Loucy (cell line): ENCODE results near the gene TF.

Experiments used
- H2AFZ ChIP-seq: fragments of 200-600 bp; sonication (generic); 2 replicates; pipeline ENCODE4 v1.6.0; 2016; ENCODE audit warnings: antibody characterized with exemption, mild to moderate bottlenecking, low read length, moderate library complexity
- H3F3A ChIP-seq: fragments of 200-600 bp; 2 replicates; pipeline ENCODE4 v1.6.0; 2016; ENCODE audit warnings: antibody characterized with exemption, low read depth, mild to moderate bottlenecking
- H3K27me3 ChIP-seq: fragments of 200-600 bp; sonication (generic); 2 replicates; pipeline ENCODE4 v1.6.1; 2014; ENCODE audit warnings: low read length, mild to moderate bottlenecking; ENCODE audit not compliant: insufficient read depth, poor library complexity, severe bottlenecking
- H3K36me3 ChIP-seq: fragments of 200-600 bp; sonication (generic); 2 replicates; pipeline ENCODE4 v1.6.1; 2016; ENCODE audit warnings: low read length; ENCODE audit not compliant: insufficient read depth
- H3K4me1 ChIP-seq: fragments of 200-600 bp; sonication (generic); 2 replicates; pipeline ENCODE4 v1.5.1; 2014; ENCODE audit warnings: low read length, mild to moderate bottlenecking; ENCODE audit not compliant: insufficient read depth, poor library complexity, severe bottlenecking
- H3K4me2 ChIP-seq: fragments of 200-600 bp; sonication (generic); 2 replicates; pipeline ENCODE4 v1.6.0; 2014; ENCODE audit warnings: antibody characterized with exemption, low read length, low read depth, mild to moderate bottlenecking; ENCODE audit not compliant: poor library complexity, severe bottlenecking
- H3K4me3 ChIP-seq: fragments of 200-600 bp; sonication (generic); 2 replicates; pipeline ENCODE4 v1.5.1; 2014; ENCODE audit warnings: low read length, mild to moderate bottlenecking, mixed read lengths; ENCODE audit not compliant: poor library complexity, severe bottlenecking
- H3K79me2 ChIP-seq: fragments of 200-600 bp; sonication (generic); 2 replicates; pipeline ENCODE4 v1.6.1; 2014; ENCODE audit warnings: low read length; ENCODE audit not compliant: insufficient read depth
- H3K9ac ChIP-seq: fragments of 200-600 bp; sonication (generic); 2 replicates; pipeline ENCODE4 v1.6.0; 2014; ENCODE audit warnings: mild to moderate bottlenecking, low read depth, low read length, moderate library complexity; ENCODE audit not compliant: poor library complexity, severe bottlenecking
- H3K9me2 ChIP-seq: fragments of 200-600 bp; sonication (generic); replicated peaks from 2 replicates; pipeline ENCODE4 v1.6.1; 2016; ENCODE audit warnings: low read depth, low read length, mixed read lengths
- H3K9me3 ChIP-seq: fragments of 200-600 bp; sonication (generic); 2 replicates; pipeline ENCODE4 v1.6.1; 2014; ENCODE audit warnings: mild to moderate bottlenecking, antibody characterized with exemption, low read length, low read depth; ENCODE audit not compliant: insufficient read depth
- H4K20me1 ChIP-seq: fragments of 200-600 bp; sonication (generic); 2 replicates; pipeline ENCODE4 v1.6.0; 2014; ENCODE audit warnings: antibody characterized with exemption, low read length, mild to moderate bottlenecking; ENCODE audit not compliant: insufficient read depth, poor library complexity, severe bottlenecking
- CTCF ChIP-seq: fragments of 200-600 bp; sonication (generic); conservative IDR thresholded peaks from 2 replicates; pipeline ENCODE4 v1.5.1; 2014; ENCODE audit warnings: mild to moderate bottlenecking, antibody characterized with exemption, low read length
- EZH2phosphoT487 ChIP-seq: fragments of 200-600 bp; IDR thresholded peaks from 2 replicates; pipeline ENCODE4 v1.6.1; 2018; ENCODE audit warnings: antibody characterized with exemption, mild to moderate bottlenecking, moderate library complexity, borderline replicate concordance

Gene TF

GRCh38 chr3:133775309-133775708, 29.1 kb downstream of the TF start:
- H3K36me3 ChIP-seq = no peaks in the 10 kb centered on the region
- H3K9ac ChIP-seq = no peak overlapping the region
- H3K4me2 ChIP-seq = no peak overlapping the region
- no peak overlapping the region for H2AFZ ChIP-seq
- no peaks in the 10 kb centered on the region for H3K27me3 ChIP-seq
- H3K79me2 ChIP-seq = no peaks in the 10 kb centered on the region
- TF ChIP-seq CTCF (no peak), EZH2phosphoT487 (no peak)
- no peak overlapping the region for H3K4me3 ChIP-seq
- no peaks in the 10 kb centered on the region for H3K4me1 ChIP-seq
- H3K9me2 ChIP-seq = no peaks in the 10 kb centered on the region
- no peaks in the 10 kb centered on the region for H4K20me1 ChIP-seq
- H3K9me3 ChIP-seq = no peaks in the 10 kb centered on the region
- no peaks in the 10 kb centered on the region for H3F3A ChIP-seq

- Histone ChIP-seq H3K36me3 (no peaks in the 10 kb centered on the region), H3K79me2 (no peaks in the 10 kb centered on the region), H4K20me1 (no peaks in the 10 kb centered on the region), H3F3A (no peaks in the 10 kb centered on the region), H3K9ac (no peak overlapping the region), H3K4me2 (no peak overlapping the region), H2AFZ (no peak overlapping the region), H3K27me3 (no peaks in the 10 kb centered on the region), H3K9me3 (no peaks in the 10 kb centered on the region), H3K4me1 (no peaks in the 10 kb centered on the region), H3K4me3 (no peak overlapping the region), H3K9me2 (no peaks in the 10 kb centered on the region)
- TF ChIP-seq EZH2phosphoT487 = no peak
These were observed 29.6 kb downstream of the TF start for GRCh38 chr3:133775835-133776234.

GRCh38 chr3:133776794-133777438, 30.7 kb downstream of the TF start:
- no peak for TF ChIP-seq EZH2phosphoT487
- no peak for TF ChIP-seq CTCF
- Histone ChIP-seq H2AFZ (no peak overlapping the region), H3F3A (no peaks in the 10 kb centered on the region), H3K9ac (no peak overlapping the region), H3K4me1 (no peaks in the 10 kb centered on the region), H3K4me3 (no peak overlapping the region), H3K79me2 (no peaks in the 10 kb centered on the region), H3K9me3 (no peaks in the 10 kb centered on the region), H3K27me3 (no peaks in the 10 kb centered on the region), H4K20me1 (no peaks in the 10 kb centered on the region), H3K36me3 (no peaks in the 10 kb centered on the region), H3K4me2 (no peak overlapping the region), H3K9me2 (no peaks in the 10 kb centered on the region)
